Measurements from ENCODE around the gene CLDN18. TPM values are rescaled to one million over a fixed set of nuclear protein-coding genes. Genes with fewer than 3 reads are reported as not detected.

The CLDN18 gene
- total RNA-seq, 4 donors from 2014 or later = under 0.01 to 0.40 (median 0.39) TPM; not detected in 1

- WGBS = 76% methylated on average over 2 of the region's 2 CpGs
- Histone ChIP-seq H3K4me3 (no peak overlapping the region), H3K27ac (replicated peaks in 1 of 4) (no peak overlapping the region), H3K27me3 (no peaks in the 10 kb centered on the region), H3K36me3 (peaks cover 0 to 5% (median 2%) of the 10 kb centered on the region in 4 donors), H3K9me3 (no peaks in the 10 kb centered on the region), H3K4me1 (peaks cover 0 to 3% (median 0%) of the 10 kb centered on the region in 4 donors)
- intact Hi-C loops (cut with DNase I) = no loop called here
- DNase-seq (ENCODE audit: extremely low spot score) = peak; percentile 66
- TF ChIP-seq EP300 (IDR thresholded peaks at IDR 0.05) = no peak
- no peak for TF ChIP-seq POLR2AphosphoS5 (IDR thresholded peaks at IDR 0.05)
- TF ChIP-seq POLR2A (IDR thresholded peaks at IDR 0.05; ENCODE audit: low read depth) = no peak
- TF ChIP-seq CTCF (IDR thresholded peaks at IDR 0.05) = no peak
Observed at GRCh38 chr3:138016065-138016464, 6.1 kb downstream of the CLDN18 start.

DNA sequence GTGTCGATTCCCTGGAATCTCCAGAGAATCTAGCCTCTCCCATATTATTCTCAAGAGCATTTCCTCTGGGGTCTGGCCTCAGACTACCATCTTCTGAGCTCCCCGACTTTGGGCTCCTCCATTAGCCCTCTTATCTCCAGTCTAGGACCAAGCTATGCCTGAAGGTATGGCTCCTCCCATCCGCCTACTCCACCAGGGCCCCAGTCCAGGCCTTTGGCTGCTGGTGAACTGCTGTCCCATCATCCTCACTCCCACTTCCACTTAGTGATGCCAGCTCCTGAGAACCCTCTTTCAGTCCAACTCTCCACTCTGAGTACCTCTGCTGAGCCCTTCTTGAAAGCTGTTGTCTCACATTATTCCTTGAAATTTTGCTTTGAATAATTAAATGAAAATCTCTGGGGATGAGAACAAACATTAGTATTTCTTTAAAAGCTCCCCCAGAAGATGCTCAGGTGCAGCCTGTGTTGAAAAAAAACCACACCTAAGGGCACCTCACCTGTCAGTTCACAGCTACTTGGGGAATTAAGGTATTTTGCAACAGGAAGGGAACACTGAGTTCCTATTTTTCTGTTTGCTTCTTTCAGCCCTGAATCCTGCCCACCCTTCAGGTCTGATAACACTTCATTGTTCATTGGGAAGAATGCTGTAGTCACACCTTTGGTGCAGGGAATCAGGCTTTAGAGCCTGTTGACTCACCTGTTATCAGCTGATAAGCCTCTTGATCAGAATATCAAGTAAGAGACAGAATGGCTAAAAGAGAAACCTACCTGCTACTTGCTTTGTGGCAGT is 9.5 kb downstream of the CLDN18 start:
- H3K27ac ChIP-seq (replicated peaks in 1 of 4) = no peak overlapping the region
- peaks cover 0 to 16% (median 10%) of the 10 kb centered on the region in 4 donors for H3K36me3 ChIP-seq
- no peak for TF ChIP-seq POLR2A (IDR thresholded peaks at IDR 0.05; ENCODE audit: low read depth)
- no peak for TF ChIP-seq POLR2AphosphoS5 (IDR thresholded peaks at IDR 0.05)
- TF ChIP-seq EP300 (IDR thresholded peaks at IDR 0.05) = no peak
- no peak for TF ChIP-seq CTCF (IDR thresholded peaks at IDR 0.05)
- intact Hi-C loops (cut with DNase I) = no loop called here
- no peak for DNase-seq (ENCODE audit: extremely low spot score)
- no peaks in the 10 kb centered on the region for H3K9me3 ChIP-seq
- 97% methylated on average over 3 of the region's 3 CpGs for WGBS
- H3K4me3 ChIP-seq = no peak overlapping the region
- H3K4me1 ChIP-seq = no peaks in the 10 kb centered on the region
- no peaks in the 10 kb centered on the region for H3K27me3 ChIP-seq

DNA sequence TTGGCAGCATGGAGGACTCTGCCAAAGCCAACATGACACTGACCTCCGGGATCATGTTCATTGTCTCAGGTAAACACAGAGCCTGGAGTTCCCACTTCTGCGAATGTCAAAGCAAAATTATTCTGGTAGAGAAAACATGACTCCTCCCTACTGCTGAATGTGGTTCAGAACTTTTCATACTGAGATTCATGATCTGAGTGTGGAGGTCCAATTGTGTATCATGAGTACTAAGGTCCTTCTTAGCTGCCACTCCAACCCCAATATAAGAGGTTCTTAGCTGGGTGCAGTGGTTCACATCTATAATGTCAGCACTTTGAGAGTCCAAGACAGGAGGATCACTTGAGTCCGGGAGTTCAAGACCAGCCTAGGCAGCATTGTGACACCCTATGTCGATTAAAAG is 13.8 kb downstream of the CLDN18 start:
- Histone ChIP-seq H3K36me3 (peaks cover 0 to 30% (median 10%) of the 10 kb centered on the region in 4 donors), H3K9me3 (no peaks in the 10 kb centered on the region), H3K4me3 (no peak overlapping the region), H3K27ac (replicated peaks in 1 of 4) (no peak overlapping the region), H3K4me1 (no peaks in the 10 kb centered on the region), H3K27me3 (no peaks in the 10 kb centered on the region)
- TF ChIP-seq POLR2AphosphoS5 (IDR thresholded peaks at IDR 0.05) (no peak), POLR2A (IDR thresholded peaks at IDR 0.05; ENCODE audit: low read depth) (no peak), EP300 (IDR thresholded peaks at IDR 0.05) (no peak), CTCF (IDR thresholded peaks at IDR 0.05) (no peak)
- no peak for DNase-seq (ENCODE audit: extremely low spot score)
- intact Hi-C loops (cut with DNase I) = no loop called here
- WGBS = 100% methylated on average over 4 of the region's 4 CpGs

DNA sequence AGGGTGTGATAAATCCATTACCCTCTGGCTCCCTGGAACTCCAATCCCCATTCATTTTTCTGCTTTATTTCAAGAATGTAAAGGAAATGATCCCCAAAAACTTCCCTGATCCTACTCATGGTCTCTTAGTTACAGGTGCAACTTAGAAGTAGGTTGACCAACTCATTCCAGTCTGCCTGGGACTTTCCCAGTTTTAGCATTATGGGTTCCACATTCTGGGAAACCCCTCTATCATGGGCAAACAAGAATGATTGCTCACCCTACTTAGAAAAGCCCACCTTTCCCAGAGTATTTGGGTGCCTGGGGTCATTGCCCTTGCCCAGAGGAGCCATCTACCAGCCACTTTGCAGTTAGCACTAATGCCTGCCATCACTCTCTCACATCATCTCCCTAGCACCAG is 15.6 kb downstream of the CLDN18 start:
- Histone ChIP-seq H3K27me3 (no peaks in the 10 kb centered on the region), H3K36me3 (peaks cover 0 to 41% (median 10%) of the 10 kb centered on the region in 4 donors), H3K27ac (replicated peaks in 1 of 4) (no peak overlapping the region), H3K4me1 (no peaks in the 10 kb centered on the region), H3K4me3 (no peak overlapping the region), H3K9me3 (no peaks in the 10 kb centered on the region)
- TF ChIP-seq POLR2A (IDR thresholded peaks at IDR 0.05; ENCODE audit: low read depth) (no peak), EP300 (IDR thresholded peaks at IDR 0.05) (no peak), POLR2AphosphoS5 (IDR thresholded peaks at IDR 0.05) (no peak), CTCF (IDR thresholded peaks at IDR 0.05) (no peak)
- intact Hi-C loops (cut with DNase I) = no loop called here
- DNase-seq (ENCODE audit: extremely low spot score) = no peak

Data from esophagus muscularis mucosa (tissue), 4 donors.